ENCODE measurements around the gene SCARB1.

GRCh38 chr12:124849382-124849781, 14.3 kb downstream of the SCARB1 start:
- TF ChIP-seq CTCF (IDR thresholded peaks at IDR 0.05) (no peak), ZFX (IDR thresholded peaks at IDR 0.05; ENCODE audit: borderline replicate concordance) (no peak)

All from 22Rv1 (cell line).